Measurements from ENCODE around the gene IMP4. TPM values are rescaled to one million over a fixed set of nuclear protein-coding genes. Genes with fewer than 3 reads are reported as not detected.

Gene IMP4
- total RNA-seq, 1 experiment from 2014 or later = 89.2 TPM

GRCh38 chr2:130342533-130343275 is at the start of gene IMP4 (continued):
- TF ChIP-seq OVOL2 (CRISPR knock-in tag; IDR thresholded peaks at IDR 0.05; ENCODE audit: borderline replicate concordance) (no peak), NFE2L1 (CRISPR knock-in tag; IDR thresholded peaks at IDR 0.05) (0 out of 2 replicates have a peak, but pooled peaks have one; percentile 34), PREB (CRISPR knock-in tag; IDR thresholded peaks at IDR 0.05; ENCODE audit: borderline replicate concordance) (no peak), ZBTB21 (CRISPR knock-in tag; IDR thresholded peaks at IDR 0.05; ENCODE audit: borderline replicate concordance) (no peak), CREB1 (CRISPR knock-in tag; IDR thresholded peaks at IDR 0.05) (no peak), MAX (CRISPR knock-in tag; IDR thresholded peaks at IDR 0.05) (peak; percentile 76; the same call in 1 of the 2 replicates), CDX4 (CRISPR knock-in tag; IDR thresholded peaks at IDR 0.05; ENCODE audit: borderline replicate concordance) (no peak), ERG (CRISPR knock-in tag; IDR thresholded peaks at IDR 0.05) (no peak), RORB (CRISPR knock-in tag; IDR thresholded peaks at IDR 0.05) (no peak), ZNF416 (CRISPR knock-in tag; IDR thresholded peaks at IDR 0.05) (no peak), ZNF671 (CRISPR knock-in tag; IDR thresholded peaks at IDR 0.05) (no peak), MLX (CRISPR knock-in tag; IDR thresholded peaks at IDR 0.05) (no peak), ATF3 (CRISPR knock-in tag; conservative IDR thresholded peaks at IDR 0.05) (no peak), NR2C2 (CRISPR knock-in tag; IDR thresholded peaks at IDR 0.05) (no peak), ESRRA (CRISPR knock-in tag; IDR thresholded peaks at IDR 0.05; ENCODE audit: borderline replicate concordance) (no peak), ZBTB43 (CRISPR knock-in tag; IDR thresholded peaks at IDR 0.05) (peak; percentile 75; the same call in 1 of the 2 replicates), RELA (CRISPR knock-in tag; IDR thresholded peaks at IDR 0.05; ENCODE audit: borderline replicate concordance) (no peak), PRDM15 (CRISPR knock-in tag; IDR thresholded peaks at IDR 0.05) (peak; percentile 68), GTF2I (CRISPR knock-in tag; conservative IDR thresholded peaks at IDR 0.05) (no peak), PRRX2 (CRISPR knock-in tag; IDR thresholded peaks at IDR 0.05) (0 out of 2 replicates have a peak, but pooled peaks have one; percentile 37), HMGXB4 (CRISPR knock-in tag; IDR thresholded peaks at IDR 0.05) (0 out of 2 replicates have a peak, but pooled peaks have one; percentile 77), ATF6 (CRISPR knock-in tag; IDR thresholded peaks at IDR 0.05) (no peak), IRF1 (CRISPR knock-in tag; IDR thresholded peaks at IDR 0.05) (0 out of 2 replicates have a peak, but pooled peaks have one; percentile 46), JAZF1 (CRISPR knock-in tag; IDR thresholded peaks at IDR 0.05) (no peak)

Measured in WTC11 (cell line).